Esophagus squamous epithelium (tissue), 5 donors: ENCODE results near the gene HCLS1. TPM values are rescaled to one million over a fixed set of nuclear protein-coding genes. Genes with fewer than 3 reads are reported as not detected.
A peak's percentile ranks its signal among the peaks of the same experiment; 100 is the strongest.

Experiments used
- DNase-seq: peaks from one replicate; lab custom pipeline; 2025; lab: John Stamatoyannopoulos, UW
- H3K27ac ChIP-seq, 4 donors: fragments of 200-600 bp; sonication (generic); one replicate each; pipeline ENCODE4 v1.5.1; 2016 to 2019; ENCODE audit warnings: mild to moderate bottlenecking in 1 of 4
- H3K27me3 ChIP-seq, 4 donors: fragments of 200-600 bp; sonication (generic); 1 replicate in 3 of 4; 2 replicates in 1 of 4; pipeline versions ENCODE4 v1.5.1 to v1.6.0; 2017 to 2021; ENCODE audit warnings: antibody characterized with exemption in 1 of 4
- H3K36me3 ChIP-seq, 3 donors: fragments of 200-600 bp; sonication (generic); one replicate each; pipeline ENCODE4 v1.5.1; 2016 to 2019
- H3K4me1 ChIP-seq, 3 donors: fragments of 200-600 bp; sonication (generic); one replicate each; pipeline ENCODE4 v1.5.1; 2017 to 2019
- H3K4me3 ChIP-seq, 4 donors: fragments of 200-600 bp; sonication (generic); 1 replicate in 3 of 4; 2 replicates in 1 of 4; pipeline ENCODE4 v1.5.1; 2016 to 2019; ENCODE audit warnings: mild to moderate bottlenecking in 2 of 4, moderate library complexity in 1 of 4
- H3K9me3 ChIP-seq, 3 donors: fragments of 200-600 bp; sonication (generic); one replicate each; pipeline ENCODE4 v1.5.1; 2016 to 2019
- POLR2A ChIP-seq, 4 donors: fragments of 450-650 bp; IDR thresholded peaks; one replicate each; pipeline ENCODE4 v1.6.1; 2017; ENCODE audit warnings: antibody characterized with exemption in 4 of 4, mild to moderate bottlenecking in 4 of 4, moderate library complexity in 3 of 4
- WGBS, 2 donors: methylation state at CpG; one replicate each; pipeline ENCODE4 v1.1.5; 2018; 5-methylcytosine and 5-hydroxymethylcytosine counted together
- intact Hi-C: fragments of 100-400 bp; cut with DNase I; formaldehyde crosslinking; loops from one replicate; pipeline ENCODE4 v1.15.0; 2022
- small RNA-seq, 4 donors: library from RNA; depleted of rRNA; stranded (forward); fragments of <200 nt; gene quantifications; one replicate each; pipeline ENCODE3, GENCODE V24; 2016
- total RNA-seq, 4 donors: library from RNA; depleted of rRNA; stranded (reverse); fragments of >200 nt; gene quantifications; one replicate each; pipeline ENCODE4 v1.1.0, GENCODE V29; 2016
- TF ChIP-seq, protein P1 (sequence below), 6 experiments: fragments of 450-650 bp in 4 of 6; fragments of 200-600 bp in 2 of 6; sonication (generic) in 2 of 6; IDR thresholded peaks; one replicate each; pipeline ENCODE4 v1.5.1; 2016 to 2019; ENCODE audit warnings: antibody characterized with exemption in 6 of 6, mild to moderate bottlenecking in 4 of 6, moderate library complexity in 4 of 6
- donor health status: DM: yes; HTN: yes; CAD: no.

HCLS1 gene
- total RNA-seq, 4 donors from 2014 or later, result 4.4 to 46.7 (median 17.4) TPM

DNA sequence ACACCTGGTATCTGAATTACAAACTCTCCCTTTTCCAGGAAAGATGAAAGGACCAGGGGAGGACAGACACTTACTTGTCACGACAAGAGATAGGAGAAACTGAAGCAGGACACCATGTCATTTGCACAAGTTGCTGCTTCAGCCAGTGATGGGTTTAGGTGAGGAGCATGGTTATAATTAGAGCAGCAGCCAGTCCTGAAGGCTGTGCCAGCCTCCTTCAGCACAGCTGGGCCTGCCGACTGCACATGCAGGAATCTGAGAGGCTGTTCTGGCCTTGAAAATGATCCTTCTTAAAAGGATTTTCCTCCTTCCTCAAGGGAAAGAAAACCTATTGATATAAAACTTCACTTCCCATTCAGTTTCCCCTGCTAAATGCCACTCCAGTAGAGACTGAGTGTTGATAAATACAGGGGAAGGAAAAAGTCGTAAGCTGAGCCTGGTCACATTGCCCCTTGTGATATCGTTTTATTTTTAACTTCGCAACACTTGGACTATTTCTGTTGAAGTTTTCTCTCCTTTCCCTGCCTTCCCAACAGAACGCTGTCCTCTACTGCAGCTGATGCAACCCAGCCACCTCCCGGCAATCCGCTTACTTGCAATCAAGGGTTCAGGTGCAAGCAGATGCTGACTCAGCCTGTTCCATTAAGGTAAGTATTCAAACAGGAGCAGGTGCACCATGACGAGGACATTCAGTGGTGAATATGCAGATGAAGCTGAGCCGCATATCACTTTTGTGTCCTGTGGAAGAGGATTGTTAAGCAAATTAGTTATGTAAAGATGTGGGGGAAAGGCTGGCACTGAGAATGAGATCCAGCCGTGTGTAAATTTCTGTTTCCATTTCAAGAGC is 67.6 kb downstream of the HCLS1 start, which contains the start of gene FBXO40:
Gene FBXO40 (plus strand): TSS at position 524 of the 847 bp plus-strand sequence. CDS start 27,197 bp downstream, outside the sequence.
- DNase-seq, result no peak
- Histone ChIP-seq H3K27me3 (no peaks in the 10 kb centered on the region), H3K4me1 (no peaks in the 10 kb centered on the region), H3K4me3 (no peak within 1 kb of the TSS), H3K27ac (peak within 1 kb of the TSS in 1 of 4 donors; percentile 5), H3K36me3 (no peaks in the 10 kb centered on the region), H3K9me3 (no peaks in the 10 kb centered on the region)
- intact Hi-C loops, result no loop called here
- no peak for TF ChIP-seq POLR2A (IDR thresholded peaks at IDR 0.05)
- TF ChIP-seq, protein P1, sequence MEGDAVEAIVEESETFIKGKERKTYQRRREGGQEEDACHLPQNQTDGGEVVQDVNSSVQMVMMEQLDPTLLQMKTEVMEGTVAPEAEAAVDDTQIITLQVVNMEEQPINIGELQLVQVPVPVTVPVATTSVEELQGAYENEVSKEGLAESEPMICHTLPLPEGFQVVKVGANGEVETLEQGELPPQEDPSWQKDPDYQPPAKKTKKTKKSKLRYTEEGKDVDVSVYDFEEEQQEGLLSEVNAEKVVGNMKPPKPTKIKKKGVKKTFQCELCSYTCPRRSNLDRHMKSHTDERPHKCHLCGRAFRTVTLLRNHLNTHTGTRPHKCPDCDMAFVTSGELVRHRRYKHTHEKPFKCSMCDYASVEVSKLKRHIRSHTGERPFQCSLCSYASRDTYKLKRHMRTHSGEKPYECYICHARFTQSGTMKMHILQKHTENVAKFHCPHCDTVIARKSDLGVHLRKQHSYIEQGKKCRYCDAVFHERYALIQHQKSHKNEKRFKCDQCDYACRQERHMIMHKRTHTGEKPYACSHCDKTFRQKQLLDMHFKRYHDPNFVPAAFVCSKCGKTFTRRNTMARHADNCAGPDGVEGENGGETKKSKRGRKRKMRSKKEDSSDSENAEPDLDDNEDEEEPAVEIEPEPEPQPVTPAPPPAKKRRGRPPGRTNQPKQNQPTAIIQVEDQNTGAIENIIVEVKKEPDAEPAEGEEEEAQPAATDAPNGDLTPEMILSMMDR (IDR thresholded peaks at IDR 0.05), result no peak
- WGBS, 2 donors, result 40 to 61% methylated on average over 11 of the region's 11 CpGs

DNA sequence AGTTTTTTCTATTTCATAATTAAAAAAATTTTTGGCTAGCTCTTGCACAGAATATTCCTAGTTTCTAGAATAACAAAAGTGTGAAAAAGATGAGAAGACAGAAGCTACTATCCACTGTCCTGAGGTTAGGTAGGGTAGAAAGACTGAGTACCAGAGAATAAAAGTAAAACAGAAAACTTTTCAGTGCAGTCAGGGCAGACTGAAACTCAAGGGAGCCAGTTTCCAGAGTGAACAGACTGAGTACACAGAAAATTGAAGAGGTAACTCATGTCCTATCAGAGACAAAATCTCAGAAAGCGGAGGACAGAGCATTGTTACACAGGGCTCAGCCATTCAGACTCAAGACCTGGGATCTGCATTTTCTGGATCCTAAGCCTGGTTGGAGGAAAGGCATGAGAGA is 76.3 kb downstream of the HCLS1 start:
- Histone ChIP-seq H3K4me3 (no peak overlapping the region), H3K36me3 (no peaks in the 10 kb centered on the region), H3K4me1 (no peaks in the 10 kb centered on the region), H3K9me3 (no peaks in the 10 kb centered on the region), H3K27ac (no peak overlapping the region), H3K27me3 (peaks cover 0 to 10% (median 0%) of the 10 kb centered on the region in 4 donors)
- intact Hi-C loops, result no loop called here
- 91 to 92% methylated on average over 1 of the region's 1 CpG for WGBS, 2 donors
- DNase-seq, result no peak
- TF ChIP-seq, protein P1 (IDR thresholded peaks at IDR 0.05), result no peak
- no peak for TF ChIP-seq POLR2A (IDR thresholded peaks at IDR 0.05)

DNA sequence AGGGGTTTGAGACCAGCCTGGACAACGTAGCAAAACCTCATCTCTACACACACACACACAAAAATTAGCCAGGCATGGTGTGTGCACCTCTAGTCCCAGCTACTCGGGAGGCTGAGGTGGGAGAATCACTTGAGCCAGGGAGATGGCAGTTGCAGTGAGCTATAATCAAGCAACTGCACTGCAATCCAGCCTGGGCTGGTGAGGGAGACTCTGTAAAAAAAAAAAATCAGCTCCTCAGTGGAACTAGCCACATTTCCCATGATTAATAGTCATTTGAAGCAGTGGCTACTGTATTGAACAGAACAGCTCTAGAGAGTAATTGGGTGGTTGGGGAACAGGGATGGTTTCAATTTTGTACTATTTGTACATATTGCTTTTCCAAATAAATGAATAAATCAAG is 79.0 kb downstream of the HCLS1 start:
- H3K4me3 ChIP-seq, result no peak overlapping the region
- H3K9me3 ChIP-seq, result no peaks in the 10 kb centered on the region
- intact Hi-C loops, result no loop called here
- WGBS, 2 donors, result 63% methylated on average over 1 to 2 of the region's 2 CpGs
- no peaks in the 10 kb centered on the region for H3K36me3 ChIP-seq
- TF ChIP-seq, protein P1 (IDR thresholded peaks at IDR 0.05), result no peak
- TF ChIP-seq POLR2A (IDR thresholded peaks at IDR 0.05), result no peak
- no peak overlapping the region for H3K27ac ChIP-seq
- no peaks in the 10 kb centered on the region for H3K4me1 ChIP-seq
- no peak for DNase-seq
- H3K27me3 ChIP-seq, result peaks cover 0 to 10% (median 0%) of the 10 kb centered on the region in 4 donors

Small RNAs within 50 kb of the gene (small RNA-seq; reads per million reads assigned to genes)
- 0 reads per million in 4 donors for gene RNU4-62P

Other genes with a start within 250 kb of the HCLS1 start
- gene POLQ, start 114.9 kb downstream of the HCLS1 start, total RNA-seq, result 1 to 10 TPM; 2.1 to 8.4 (median 5.3) TPM
- not detected for gene ARGFX, start 93.0 kb downstream of the HCLS1 start, total RNA-seq
- not detected for gene FBXO40, start 67.5 kb downstream of the HCLS1 start, total RNA-seq
- gene GOLGB1, start 88.8 kb upstream of the HCLS1 start, total RNA-seq, result 10 to 100 TPM; 34.3 to 55.3 (median 37.1) TPM
- gene IQCB1, start 174.2 kb upstream of the HCLS1 start, total RNA-seq, result 10 to 100 TPM in 3 of 4 donors, 1 to 10 TPM in 1; 8.2 to 33.8 (median 23.3) TPM
- 1 to 10 TPM; 2.0 to 4.2 (median 2.3) TPM for gene EAF2, start 174.3 kb upstream of the HCLS1 start, total RNA-seq
- 1 to 10 TPM; 1.9 to 4.9 (median 4.4) TPM for gene SLC15A2, start 233.5 kb upstream of the HCLS1 start, total RNA-seq